Loucy (cell line): ENCODE data around the gene ZNF732.

Experiments
- CTCF ChIP-seq: fragments of 200-600 bp; sonication (generic); conservative IDR thresholded peaks from 2 replicates; pipeline ENCODE4 v1.5.1; 2014; ENCODE audit warnings: mild to moderate bottlenecking, antibody characterized with exemption, low read length
- EZH2phosphoT487 ChIP-seq: fragments of 200-600 bp; IDR thresholded peaks from 2 replicates; pipeline ENCODE4 v1.6.1; 2018; ENCODE audit warnings: antibody characterized with exemption, mild to moderate bottlenecking, moderate library complexity, borderline replicate concordance

- TF ChIP-seq CTCF (no peak), EZH2phosphoT487 (no peak)
Measured at GRCh38 chr4:335515-335914, 30.2 kb upstream of the ZNF732 start.
